Right atrium auricular region (tissue), 2 donors: ENCODE results near the gene SATB1. TPM values are rescaled to one million over a fixed set of nuclear protein-coding genes. Genes with fewer than 3 reads are reported as not detected.

Experiments
- DNase-seq: peaks from one replicate; pipeline ENCODE4 v3.0.0-alpha.2; 2019; ENCODE audit warnings: low spot score
- H3K27ac ChIP-seq, 2 donors: fragments of 200-600 bp; sonication (generic); 1 replicate in 1 of 2; 2 replicates in 1 of 2; pipeline ENCODE4 v1.5.1; 2016 to 2019
- H3K27me3 ChIP-seq, 2 donors: fragments of 200-600 bp; sonication (generic); one replicate each; pipeline versions ENCODE4 v1.5.1 to v1.6.0; 2017 to 2019
- H3K36me3 ChIP-seq: fragments of 200-600 bp; sonication (generic); one replicate; pipeline ENCODE4 v1.5.1; 2016
- H3K4me1 ChIP-seq, 2 donors: fragments of 200-600 bp; sonication (generic); one replicate each; pipeline versions ENCODE4 v1.5.1 to v1.6.0; 2017 to 2019
- H3K4me3 ChIP-seq, 2 donors: fragments of 200-600 bp; sonication (generic); 1 replicate in 1 of 2; 2 replicates in 1 of 2; pipeline ENCODE4 v1.5.1; 2017 to 2019; ENCODE audit warnings: mild to moderate bottlenecking in 1 of 2, moderate library complexity in 1 of 2
- H3K9me3 ChIP-seq, 2 donors: fragments of 200-600 bp; sonication (generic); one replicate each; pipeline ENCODE4 v1.5.1; 2019
- CTCF ChIP-seq, 2 donors: fragments of 200-600 bp; sonication (generic); IDR thresholded peaks; one replicate each; pipeline ENCODE4 v1.5.1; 2019; ENCODE audit warnings: antibody characterized with exemption in 2 of 2
- total RNA-seq, 2 donors: library from RNA; depleted of rRNA; stranded (reverse); fragments of >200 nt; gene quantifications; one replicate each; pipeline ENCODE4 v1.1.0, GENCODE V29; 2016

SATB1 gene
- total RNA-seq, 2 donors from 2014 or later: 41.6 to 45.2 TPM

GRCh38 chr3:18412684-18413083 lies 12.5 kb downstream of the SATB1 start:
- H3K9me3 ChIP-seq: no peaks in the 10 kb centered on the region
- H3K4me3 ChIP-seq: no peak overlapping the region
- H3K4me1 ChIP-seq: no peaks in the 10 kb centered on the region
- H3K27me3 ChIP-seq: no peaks in the 10 kb centered on the region
- no peak for DNase-seq
- H3K36me3 ChIP-seq: peaks cover 22% of the 10 kb centered on the region
- no peak overlapping the region for H3K27ac ChIP-seq
- no peak for TF ChIP-seq CTCF (IDR thresholded peaks at IDR 0.05)

DNA sequence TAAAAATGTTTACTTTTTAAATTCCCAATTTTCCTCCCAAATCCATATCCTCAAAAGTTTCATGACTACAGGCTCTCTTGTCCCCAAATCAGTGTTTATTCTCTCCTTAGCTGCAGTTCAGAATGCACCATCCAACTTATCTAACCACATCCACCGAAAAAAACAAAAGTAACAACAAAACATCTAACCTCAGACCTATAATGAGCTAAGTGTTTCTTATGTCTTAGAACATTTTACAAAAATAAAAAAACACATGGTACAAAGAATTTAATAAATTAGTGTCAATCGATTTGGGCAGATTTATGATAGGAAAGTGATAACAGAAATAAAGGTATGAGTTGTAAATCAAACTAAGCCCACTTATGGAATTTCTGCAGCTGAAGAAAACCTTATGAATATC lies 13.6 kb downstream of the SATB1 start:
- TF ChIP-seq CTCF (IDR thresholded peaks at IDR 0.05): no peak
- no peaks in the 10 kb centered on the region for H3K4me1 ChIP-seq
- peaks cover 17% of the 10 kb centered on the region for H3K36me3 ChIP-seq
- no peaks in the 10 kb centered on the region for H3K27me3 ChIP-seq
- H3K4me3 ChIP-seq: no peak overlapping the region
- no peaks in the 10 kb centered on the region for H3K9me3 ChIP-seq
- no peak for DNase-seq
- no peak overlapping the region for H3K27ac ChIP-seq

DNA sequence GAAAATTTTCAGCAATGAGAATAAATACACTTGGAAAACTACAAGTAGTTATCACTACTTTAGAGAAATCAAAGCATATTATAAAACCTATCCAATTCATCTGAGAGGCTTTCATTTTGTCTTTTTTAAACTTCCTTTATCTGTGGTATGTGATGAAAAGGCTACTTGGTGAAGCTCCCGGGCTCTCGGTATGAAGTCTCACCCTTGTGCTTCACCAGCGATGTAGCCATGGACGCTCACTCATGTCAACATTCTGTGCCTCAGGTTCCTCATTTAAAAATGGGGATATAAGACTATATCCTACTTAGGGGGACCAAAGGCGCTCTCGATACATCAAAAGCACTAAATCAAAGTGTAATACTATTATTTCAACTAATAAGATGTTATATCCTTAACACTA lies 14.9 kb downstream of the SATB1 start:
- Histone ChIP-seq H3K36me3 (peaks cover 6% of the 10 kb centered on the region), H3K27ac (no peak overlapping the region), H3K4me3 (no peak overlapping the region), H3K27me3 (no peaks in the 10 kb centered on the region), H3K9me3 (no peaks in the 10 kb centered on the region), H3K4me1 (no peaks in the 10 kb centered on the region)
- DNase-seq: no peak
- TF ChIP-seq CTCF (IDR thresholded peaks at IDR 0.05): no peak

- TF ChIP-seq CTCF (IDR thresholded peaks at IDR 0.05): no peak
- no peak overlapping the region for H3K27ac ChIP-seq
- no peaks in the 10 kb centered on the region for H3K4me1 ChIP-seq
- H3K27me3 ChIP-seq: no peaks in the 10 kb centered on the region
- DNase-seq: no peak
- no peaks in the 10 kb centered on the region for H3K9me3 ChIP-seq
- no peak overlapping the region for H3K4me3 ChIP-seq
- no peaks in the 10 kb centered on the region for H3K36me3 ChIP-seq
Measured at GRCh38 chr3:18409266-18409665, 15.9 kb downstream of the SATB1 start.

GRCh38 chr3:18405141-18405540 lies 20.0 kb downstream of the SATB1 start:
- no peaks in the 10 kb centered on the region for H3K9me3 ChIP-seq
- no peak overlapping the region for H3K27ac ChIP-seq
- DNase-seq: no peak
- H3K27me3 ChIP-seq: no peaks in the 10 kb centered on the region
- no peaks in the 10 kb centered on the region for H3K36me3 ChIP-seq
- H3K4me3 ChIP-seq: no peak overlapping the region
- no peaks in the 10 kb centered on the region for H3K4me1 ChIP-seq
- no peak for TF ChIP-seq CTCF (IDR thresholded peaks at IDR 0.05)

GRCh38 chr3:18403061-18403460 lies 22.1 kb downstream of the SATB1 start:
- TF ChIP-seq CTCF (IDR thresholded peaks at IDR 0.05): no peak
- Histone ChIP-seq H3K36me3 (no peaks in the 10 kb centered on the region), H3K27ac (no peak overlapping the region), H3K27me3 (no peaks in the 10 kb centered on the region), H3K9me3 (no peaks in the 10 kb centered on the region), H3K4me1 (no peaks in the 10 kb centered on the region), H3K4me3 (no peak overlapping the region)
- no peak for DNase-seq
